HEK293 (cell line): Measurements from ENCODE around the gene FGF7.
"Not testable (repeated sequence)": the region's sequence is repeated elsewhere in the genome, so short reads cannot be mapped to it uniquely, and the experiment has no call there.

Experiments
- CTCF ChIA-PET: fragments of 350-600 bp; formaldehyde crosslinking; extraction: SDS; loops from one replicate; lab custom pipeline; 2021; ENCODE audit warnings: antibody characterized with exemption; lab: Yijun Ruan, JAX
- POLR2A ChIA-PET: fragments of 300-600 bp; formaldehyde crosslinking; extraction: SDS; loops from one replicate; lab custom pipeline; 2020; ENCODE audit warnings: antibody characterized with exemption, inconsistent platforms; lab: Yijun Ruan, JAX
- H3K27ac ChIP-seq: fragments of 200-500 bp; sonication (Bioruptor generic); 2 replicates; pipeline ENCODE4 v1.5.1; 2014; ENCODE audit warnings: low read depth, low read length, control low read depth, inconsistent platforms; ENCODE audit errors: extremely low read depth
- H3K36me3 ChIP-seq, 2 experiments: fragments of 200-500 bp in 1 of 2; sonication (Bioruptor generic) in 1 of 2; 1 replicate in 1 of 2; 2 replicates in 1 of 2; pipeline ENCODE4 v1.5.1; 2014 to 2017; ENCODE audit warnings: inconsistent platforms in 2 of 2, low read length in 2 of 2; ENCODE audit not compliant: control insufficient read depth in 2 of 2, insufficient read depth in 1 of 2
- H3K4me1 ChIP-seq: fragments of 200-500 bp; sonication (Bioruptor generic); 2 replicates; pipeline ENCODE4 v1.5.1; 2014; ENCODE audit warnings: mild to moderate bottlenecking, low read length, inconsistent platforms; ENCODE audit not compliant: control insufficient read depth, insufficient read depth
- H3K4me3 ChIP-seq: 2 replicates; pipeline ENCODE4 v1.5.1; 2011; ENCODE audit warnings: low read depth, mild to moderate bottlenecking, control low read depth, low read length, moderate library complexity
- H3K9me3 ChIP-seq: fragments of 200-500 bp; sonication (Bioruptor generic); 2 replicates; pipeline ENCODE4 v1.5.1; 2014; ENCODE audit warnings: low read depth, low read length, inconsistent platforms; ENCODE audit not compliant: control insufficient read depth, insufficient read depth
- BCL11B ChIP-seq: fragments of 450-650 bp; formaldehyde crosslinking; IDR thresholded peaks from 2 replicates; pipeline ENCODE4 v1.5.1; 2016; ENCODE audit warnings: low read depth, missing biosample characterization, missing genetic modification characterization
- GFI1B ChIP-seq: fragments of 450-650 bp; formaldehyde crosslinking; IDR thresholded peaks from 2 replicates; pipeline ENCODE4 v1.5.1; 2016; ENCODE audit warnings: missing biosample characterization, missing genetic modification characterization
- GLIS2 ChIP-seq: fragments of 450-650 bp; formaldehyde crosslinking; IDR thresholded peaks from 2 replicates; pipeline ENCODE4 v1.5.1; 2016; ENCODE audit warnings: missing biosample characterization, missing genetic modification characterization
- PATZ1 ChIP-seq: fragments of 450-650 bp; formaldehyde crosslinking; IDR thresholded peaks from 2 replicates; pipeline ENCODE4 v1.5.1; 2016; ENCODE audit warnings: missing biosample characterization, missing genetic modification characterization
- REPIN1 ChIP-seq: fragments of 450-650 bp; formaldehyde crosslinking; IDR thresholded peaks from 2 replicates; pipeline ENCODE4 v1.5.1; 2017; ENCODE audit warnings: missing biosample characterization, missing genetic modification characterization, low read depth
- YY1 ChIP-seq: fragments of 450-650 bp; formaldehyde crosslinking; IDR thresholded peaks from 2 replicates; pipeline ENCODE4 v1.5.1; 2018; ENCODE audit warnings: missing biosample characterization, missing genetic modification characterization
- ZNF146 ChIP-seq: fragments of 450-650 bp; formaldehyde crosslinking; IDR thresholded peaks from 2 replicates; pipeline ENCODE4 v1.5.1; 2016; ENCODE audit warnings: missing biosample characterization, missing genetic modification characterization
- ZNF184 ChIP-seq: fragments of 450-650 bp; IDR thresholded peaks from 2 replicates; pipeline ENCODE4 v1.5.1; 2018; ENCODE audit warnings: missing biosample characterization, mild to moderate bottlenecking, missing genetic modification characterization
- ZNF248 ChIP-seq: fragments of 450-650 bp; formaldehyde crosslinking; IDR thresholded peaks from 2 replicates; pipeline ENCODE4 v1.5.1; 2017; ENCODE audit warnings: missing biosample characterization, missing genetic modification characterization
- ZNF354C ChIP-seq: fragments of 450-650 bp; formaldehyde crosslinking; IDR thresholded peaks from 2 replicates; pipeline ENCODE4 v1.5.1; 2016; ENCODE audit warnings: missing biosample characterization, missing genetic modification characterization, low read depth, borderline replicate concordance
- ZNF501 ChIP-seq: fragments of 450-650 bp; formaldehyde crosslinking; IDR thresholded peaks from 2 replicates; pipeline ENCODE4 v1.5.1; 2016; ENCODE audit warnings: missing biosample characterization, missing genetic modification characterization
- ZNF513 ChIP-seq: fragments of 450-650 bp; IDR thresholded peaks from 2 replicates; pipeline ENCODE4 v1.5.1; 2018; ENCODE audit warnings: missing biosample characterization, missing genetic modification characterization
- ZNF514 ChIP-seq: fragments of 450-650 bp; formaldehyde crosslinking; IDR thresholded peaks from 2 replicates; pipeline ENCODE4 v1.5.1; 2016; ENCODE audit warnings: missing biosample characterization, missing genetic modification characterization
- ZNF518A ChIP-seq: fragments of 450-650 bp; formaldehyde crosslinking; conservative IDR thresholded peaks from 2 replicates; pipeline ENCODE4 v1.5.1; 2016; ENCODE audit warnings: low read depth, missing biosample characterization, missing genetic modification characterization
- ZNF521 ChIP-seq: fragments of 450-650 bp; formaldehyde crosslinking; IDR thresholded peaks from 2 replicates; pipeline ENCODE4 v1.5.1; 2017; ENCODE audit warnings: missing biosample characterization, mild to moderate bottlenecking, missing genetic modification characterization
- ZNF555 ChIP-seq: fragments of 450-650 bp; formaldehyde crosslinking; conservative IDR thresholded peaks from 2 replicates; pipeline ENCODE4 v1.5.1; 2017; ENCODE audit warnings: missing biosample characterization, mild to moderate bottlenecking, missing genetic modification characterization, inconsistent platforms
- ZNF560 ChIP-seq: fragments of 450-650 bp; formaldehyde crosslinking; IDR thresholded peaks from 2 replicates; pipeline ENCODE4 v1.5.1; 2017; ENCODE audit warnings: missing biosample characterization, missing genetic modification characterization, borderline replicate concordance
- ZNF626 ChIP-seq: fragments of 450-650 bp; sonication (Bioruptor Pico); formaldehyde crosslinking; IDR thresholded peaks from 2 replicates; pipeline ENCODE4 v1.5.1; 2018; ENCODE audit warnings: missing biosample characterization, missing genetic modification characterization, inconsistent platforms
- ZNF654 ChIP-seq: fragments of 450-650 bp; formaldehyde crosslinking; IDR thresholded peaks from 2 replicates; pipeline ENCODE4 v1.5.1; 2016; ENCODE audit warnings: low read depth, missing biosample characterization, missing genetic modification characterization
- TF ChIP-seq, protein P1 (sequence below): fragments of 450-650 bp; formaldehyde crosslinking; IDR thresholded peaks from 2 replicates; pipeline ENCODE4 v1.5.1; 2016; ENCODE audit warnings: missing biosample characterization, missing genetic modification characterization

Gene FGF7

DNA sequence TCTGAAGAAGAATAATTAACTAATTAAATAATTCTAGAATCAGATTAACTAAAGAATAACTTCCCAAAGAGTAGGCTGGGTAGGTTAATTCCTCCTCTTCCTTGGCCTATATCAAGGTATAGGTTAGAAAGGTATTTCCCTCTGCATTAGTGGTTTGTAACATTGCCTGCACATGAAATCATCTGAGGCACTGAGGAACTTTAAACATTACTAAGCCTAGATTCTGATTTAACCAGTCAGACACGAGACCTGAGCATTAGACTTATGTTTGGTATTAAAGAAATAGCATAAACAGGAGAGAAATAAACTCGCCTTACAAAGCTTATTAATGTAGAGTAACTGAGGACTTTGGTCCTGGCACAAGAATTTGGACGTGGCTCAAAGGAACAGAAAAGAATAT is 84.2 kb downstream of the FGF7 start (continued):
- TF ChIP-seq ZNF513 (tag by site-specific recombination) (no peak), PATZ1 (tag by site-specific recombination) (no peak), ZNF560 (tag by site-specific recombination) (no peak), REPIN1 (tag by site-specific recombination) (no peak), BCL11B (tag by site-specific recombination) (no peak), ZNF521 (tag by site-specific recombination) (no peak), ZNF354C (tag by site-specific recombination) (no peak)

- H3K4me3 ChIP-seq, CTCF ChIA-PET, H3K27ac ChIP-seq, H3K9me3 ChIP-seq: not testable (repeated sequence)
- TF ChIP-seq ZNF146 (tag by site-specific recombination), result peak; percentile 77
- TF ChIP-seq, all 188 proteins: peak for 1; not testable (repeated sequence) for 187
- H3K36me3 ChIP-seq, POLR2A ChIA-PET, H3K4me1 ChIP-seq: not testable (repeated sequence)
Measured at GRCh38 chr15:49512739-49513138, 89.7 kb downstream of the FGF7 start.

GRCh38 chr15:49521802-49522201 is 98.8 kb downstream of the FGF7 start:
- H3K27ac ChIP-seq, result no peak overlapping the region

DNA sequence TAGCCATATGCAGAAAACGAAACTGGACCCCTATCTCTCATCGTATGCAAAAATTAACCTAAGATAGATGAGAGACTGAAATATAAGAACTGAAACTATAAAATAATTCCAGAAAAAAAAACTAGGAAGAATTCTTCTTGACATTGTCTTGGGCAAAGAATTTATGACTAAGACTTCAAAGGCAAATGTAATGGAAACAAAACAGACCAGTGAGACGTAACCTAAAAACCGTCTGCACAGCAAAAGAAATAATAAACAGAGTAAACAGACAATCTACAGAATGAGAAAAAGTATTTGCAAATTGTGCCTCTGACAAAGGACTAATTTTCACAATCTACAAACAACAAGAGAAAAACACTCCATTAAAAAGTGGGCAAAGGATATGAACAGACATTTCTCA is 105.2 kb downstream of the FGF7 start:
- ChIA-PET POLR2A (no interaction called here), CTCF (no interaction called here)
- H3K27ac ChIP-seq, result no peak overlapping the region
- no peaks in the 10 kb centered on the region for H3K9me3 ChIP-seq
- no peaks in the 10 kb centered on the region for H3K4me1 ChIP-seq
- no peaks in the 10 kb centered on the region for H3K36me3 ChIP-seq
- H3K4me3 ChIP-seq, result no peak overlapping the region
- no peak for TF ChIP-seq YY1 (tag by site-specific recombination)
- TF ChIP-seq ZNF184 (tag by site-specific recombination), result no peak
- no peak for TF ChIP-seq GLIS2 (tag by site-specific recombination)
- TF ChIP-seq ZNF513 (tag by site-specific recombination), result no peak
- TF ChIP-seq ZNF514 (tag by site-specific recombination), result no peak
- no peak for TF ChIP-seq ZNF518A
- no peak for TF ChIP-seq ZNF626 (tag by site-specific recombination)
- no peak for TF ChIP-seq ZNF248 (tag by site-specific recombination)
- no peak for TF ChIP-seq ZNF501 (tag by site-specific recombination)
- TF ChIP-seq ZNF555 (tag by site-specific recombination), result no peak
- TF ChIP-seq, protein P1, sequence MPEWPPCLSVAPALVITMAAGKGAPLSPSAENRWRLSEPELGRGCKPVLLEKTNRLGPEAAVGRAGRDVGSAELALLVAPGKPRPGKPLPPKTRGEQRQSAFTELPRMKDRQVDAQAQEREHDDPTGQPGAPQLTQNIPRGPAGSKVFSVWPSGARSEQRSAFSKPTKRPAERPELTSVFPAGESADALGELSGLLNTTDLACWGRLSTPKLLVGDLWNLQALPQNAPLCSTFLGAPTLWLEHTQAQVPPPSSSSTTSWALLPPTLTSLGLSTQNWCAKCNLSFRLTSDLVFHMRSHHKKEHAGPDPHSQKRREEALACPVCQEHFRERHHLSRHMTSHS (tag by site-specific recombination), result no peak

More at GRCh38 chr15:49521802-49522201, 98.8 kb downstream of the FGF7 start:
- TF ChIP-seq GFI1B (tag by site-specific recombination) (no peak), ZNF654 (peak; percentile 20)
- no peaks in the 10 kb centered on the region for H3K9me3 ChIP-seq
- H3K4me1 ChIP-seq, result no peaks in the 10 kb centered on the region
- H3K4me3 ChIP-seq, result no peak overlapping the region
- POLR2A ChIA-PET, result no interaction called here
- H3K36me3 ChIP-seq, result no peaks in the 10 kb centered on the region
- CTCF ChIA-PET, result interaction anchor here (0.6 to 1.5 kb wide), 2 partner anchors 46 to 247 kb away, joined by 3 read pairs; no protein-coding TSS in a partner anchor
